Hematopoietic multipotent progenitor cell treated with erythropoietin and hydrocortisone succinate and interleukin-3 and kit ligand, for 17 days (in vitro differentiated cells): ENCODE measurements around the gene C6orf136.
"Not testable (repeated sequence)": the region's sequence is repeated elsewhere in the genome, so short reads cannot be mapped to it uniquely, and the experiment has no call there.

ENCODE experiments used
- DNase-seq: peaks from one replicate; pipeline ENCODE4 v3.0.0-alpha.2; 2015; ENCODE audit warnings: low spot score

C6orf136 gene

DNA sequence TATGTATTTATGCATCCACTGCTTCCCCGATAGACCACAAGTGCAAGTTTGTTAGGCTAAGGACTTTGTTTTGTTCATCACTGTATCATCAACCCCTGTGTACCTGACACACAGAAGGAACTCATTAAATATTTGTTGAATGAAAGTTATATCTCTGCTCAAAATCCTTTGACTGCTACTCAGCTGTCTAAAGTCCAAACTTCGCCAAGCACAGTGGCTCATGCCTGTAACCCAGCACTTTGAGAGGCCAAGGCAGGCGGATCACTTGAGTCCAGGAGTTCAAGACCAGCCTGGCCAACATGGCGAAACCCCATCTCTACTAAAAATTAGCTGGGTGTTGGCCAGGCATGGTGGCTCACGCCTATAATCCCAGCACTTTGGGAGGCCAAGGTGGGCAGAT, 11.0 kb downstream of the C6orf136 start:
- DNase-seq, result not testable (repeated sequence)

DNA sequence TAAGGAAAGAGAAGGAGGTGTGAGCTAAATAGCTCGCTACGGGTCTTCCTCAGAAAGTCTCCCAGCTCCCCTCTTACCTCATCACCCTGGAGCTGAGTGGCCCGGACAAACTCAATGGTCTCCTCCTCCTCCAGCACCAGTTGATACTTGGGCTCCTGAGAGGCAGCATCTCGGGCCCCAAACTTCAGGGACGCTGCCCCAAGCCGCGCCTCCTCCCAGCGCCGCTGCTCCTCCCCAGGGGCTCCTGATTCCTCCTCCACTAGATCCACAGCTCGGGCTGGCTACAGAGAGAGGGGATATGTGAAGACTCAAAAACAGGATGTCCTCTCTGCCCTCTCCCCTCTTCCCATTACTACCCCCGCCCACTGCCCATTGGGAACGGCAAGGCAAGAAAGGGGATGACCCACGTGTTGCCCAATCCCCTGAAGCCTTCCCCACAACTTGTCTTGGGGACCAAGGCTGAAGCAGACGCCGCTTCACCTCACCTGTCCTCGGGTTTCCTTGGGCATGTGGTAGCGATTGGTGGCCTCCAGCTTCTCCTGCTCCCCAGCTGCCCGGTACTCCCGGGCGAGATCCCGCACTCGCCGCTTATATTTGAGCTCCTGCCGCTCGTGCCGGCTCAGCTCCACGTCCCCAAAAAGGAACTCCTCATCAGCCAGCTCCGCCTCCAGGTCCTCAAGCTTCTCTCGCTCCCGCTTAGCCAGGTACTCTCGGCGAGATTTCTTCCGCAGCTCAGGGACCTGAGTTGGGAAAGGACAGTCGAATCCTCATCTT, 18.2 kb downstream of the C6orf136 start:
- DNase-seq, result no peak

DNA sequence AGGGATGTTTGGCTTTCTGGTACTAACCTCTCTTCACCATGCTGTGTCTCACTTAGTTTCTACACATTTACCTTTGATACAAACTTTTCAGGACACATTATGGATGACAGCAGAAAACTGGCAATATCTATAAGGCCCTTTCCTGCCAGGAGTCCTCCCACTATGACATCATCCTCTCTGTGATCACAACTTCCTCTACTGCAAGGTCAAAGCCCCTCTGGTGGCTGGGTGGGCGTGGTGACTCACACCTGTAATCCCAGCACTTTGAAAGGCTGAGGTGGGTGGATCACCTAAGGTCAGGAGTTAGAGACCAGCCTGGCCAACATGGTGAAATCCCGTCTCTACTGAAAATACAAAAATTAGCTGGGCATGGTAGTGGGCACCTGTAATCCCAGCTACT, 19.4 kb downstream of the C6orf136 start:
- DNase-seq, result not testable (repeated sequence)

DNA sequence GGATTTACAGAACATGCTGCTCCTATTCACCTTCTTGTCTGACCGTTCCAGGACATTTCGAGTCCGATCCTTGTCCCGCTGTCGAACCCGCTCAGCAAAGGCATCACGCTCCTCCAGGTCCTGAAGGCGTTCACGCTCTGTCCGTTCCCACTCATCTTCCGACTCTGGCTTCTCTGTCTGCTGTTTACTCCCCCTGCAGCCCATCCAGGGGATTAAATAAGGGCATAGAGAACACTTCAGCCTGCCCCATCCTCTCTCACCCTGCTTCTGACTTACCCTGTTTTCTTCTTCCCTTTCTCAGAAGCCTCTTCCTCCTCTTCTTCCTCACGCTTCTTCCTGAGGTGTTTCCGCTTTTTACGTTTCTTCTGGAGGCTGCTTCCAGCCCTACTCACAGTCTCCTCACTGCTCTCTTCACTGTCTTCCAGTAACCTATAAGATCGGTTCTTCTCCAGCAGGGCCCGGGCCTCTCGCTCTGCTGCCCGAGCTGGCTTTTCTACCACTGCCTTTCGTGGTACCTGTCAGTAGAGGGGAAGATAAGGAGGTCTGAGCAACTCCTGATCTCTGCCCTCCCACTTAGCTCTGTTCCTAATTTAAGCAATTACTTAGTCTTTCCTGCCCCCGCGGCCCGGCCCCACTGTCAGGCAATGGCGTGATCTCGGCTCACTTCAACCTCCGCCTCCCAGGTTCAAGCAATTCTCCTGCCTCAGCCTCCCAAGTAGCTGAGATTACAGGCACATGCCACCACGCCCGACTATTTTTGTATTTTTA, 24.0 kb downstream of the C6orf136 start:
- DNase-seq, result no peak

DNA sequence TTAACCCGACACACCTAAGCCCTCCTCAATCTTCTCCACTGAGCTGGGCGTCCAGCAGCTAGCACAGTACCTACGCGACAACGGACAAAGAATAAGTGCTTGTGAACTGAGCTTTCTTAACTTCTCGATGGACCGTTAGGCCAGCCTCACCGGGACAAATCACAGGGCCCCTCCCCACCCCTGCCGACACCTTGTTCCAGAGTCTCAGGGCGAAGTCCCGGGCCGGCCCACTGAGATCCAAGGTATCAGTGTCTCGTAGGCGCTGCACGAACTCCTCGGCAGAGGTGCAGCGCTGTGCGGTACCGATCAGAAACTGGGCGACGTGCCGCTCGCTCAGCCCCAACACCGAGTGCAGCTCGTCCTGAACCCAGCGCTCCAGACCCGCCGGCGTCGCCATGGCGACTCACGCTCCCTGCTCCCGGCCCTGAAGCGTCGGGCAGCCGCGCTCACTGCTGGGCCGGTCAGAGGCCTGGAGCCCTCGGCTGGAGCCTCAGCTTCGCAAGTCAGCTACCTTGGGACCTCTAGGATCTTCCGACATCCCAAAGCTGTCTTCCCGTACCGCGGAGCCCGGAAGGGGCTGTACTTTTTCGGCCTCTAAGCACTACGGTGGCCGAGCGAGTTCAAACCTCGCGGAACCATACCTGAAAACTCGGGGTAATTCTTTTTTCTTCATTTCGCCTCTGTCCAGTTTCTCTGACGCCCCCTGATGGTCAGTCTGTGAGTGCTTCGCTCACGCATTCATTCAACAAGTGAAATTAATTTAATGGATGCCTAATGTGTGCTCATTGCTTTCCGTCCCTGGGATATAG, 25.7 kb downstream of the C6orf136 start, which contains the start of gene DHX16:
DHX16 (minus strand) TSS at position 562 of the 809 bp plus-strand sequence; CDS start at position 397, 165 bp downstream.
- peak; percentile 98 for DNase-seq

DNA sequence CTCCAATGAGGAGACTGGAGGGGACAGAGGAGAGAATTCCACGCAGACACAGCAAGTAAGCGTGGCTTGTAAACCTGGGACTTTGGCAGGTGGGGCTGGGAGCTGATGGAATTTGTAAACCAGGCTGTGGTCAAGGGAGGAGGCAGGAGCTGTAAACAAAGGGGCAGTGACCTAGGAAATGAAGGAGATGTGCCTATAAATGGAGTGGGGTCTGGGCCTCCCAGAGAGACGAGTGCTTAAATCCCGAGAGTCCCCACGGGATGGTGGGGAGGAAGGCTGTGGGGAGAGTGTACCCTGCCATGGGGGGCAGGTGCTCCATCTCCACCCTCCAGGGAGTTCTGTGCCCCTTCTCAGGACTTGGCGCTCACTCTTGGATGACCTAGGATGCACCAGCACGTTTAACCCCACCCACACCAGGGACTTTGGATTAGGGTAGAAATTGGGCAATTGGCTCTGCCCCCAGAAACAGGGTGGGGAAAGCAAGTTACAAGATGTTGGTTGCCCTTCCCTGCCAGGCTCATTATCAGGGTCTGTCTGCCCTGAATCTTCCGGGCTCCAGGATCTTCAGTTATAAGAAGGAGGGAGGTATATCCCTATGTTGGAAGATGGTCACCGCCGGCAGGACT, 29.8 kb downstream of the C6orf136 start:
- DNase-seq, result no peak

DNA sequence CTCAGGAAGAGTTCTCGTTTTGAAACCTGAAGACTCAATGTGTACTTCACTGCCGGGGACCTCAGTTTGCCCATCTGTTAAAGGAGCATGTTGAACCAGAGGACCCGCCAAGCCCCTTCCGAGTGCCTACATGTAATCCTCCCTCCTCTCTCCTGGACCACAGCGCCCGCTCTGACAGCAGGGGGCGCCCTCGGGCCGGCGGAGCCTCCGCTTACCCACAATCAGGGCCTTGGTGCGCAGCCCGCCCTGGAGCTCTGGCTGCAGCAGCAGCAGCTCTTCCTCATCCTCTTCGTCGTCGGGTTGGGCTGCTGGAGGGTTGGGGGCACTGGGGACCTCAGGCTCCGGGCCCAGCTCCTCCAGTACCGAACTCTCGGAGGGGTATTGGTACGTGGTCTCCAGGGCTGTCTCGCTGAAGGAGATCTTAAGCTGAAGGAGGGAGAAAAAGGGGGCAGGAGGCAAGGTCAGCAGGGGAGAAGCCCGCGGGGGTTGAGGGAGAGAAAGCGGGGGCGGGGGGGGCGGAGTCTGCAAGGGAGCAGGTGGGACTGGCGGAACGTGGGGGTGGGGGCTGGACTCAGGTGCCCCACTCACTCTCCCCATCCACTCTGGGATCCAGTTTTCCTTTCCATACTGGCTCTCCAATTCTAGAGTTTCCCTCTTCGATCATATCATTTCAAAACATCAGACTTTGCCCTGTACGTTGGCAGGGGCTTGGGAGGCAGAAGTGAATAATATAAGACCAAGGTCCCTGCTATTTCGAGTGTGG, 32.2 kb downstream of the C6orf136 start:
- DNase-seq, result peak; percentile 84

DNA sequence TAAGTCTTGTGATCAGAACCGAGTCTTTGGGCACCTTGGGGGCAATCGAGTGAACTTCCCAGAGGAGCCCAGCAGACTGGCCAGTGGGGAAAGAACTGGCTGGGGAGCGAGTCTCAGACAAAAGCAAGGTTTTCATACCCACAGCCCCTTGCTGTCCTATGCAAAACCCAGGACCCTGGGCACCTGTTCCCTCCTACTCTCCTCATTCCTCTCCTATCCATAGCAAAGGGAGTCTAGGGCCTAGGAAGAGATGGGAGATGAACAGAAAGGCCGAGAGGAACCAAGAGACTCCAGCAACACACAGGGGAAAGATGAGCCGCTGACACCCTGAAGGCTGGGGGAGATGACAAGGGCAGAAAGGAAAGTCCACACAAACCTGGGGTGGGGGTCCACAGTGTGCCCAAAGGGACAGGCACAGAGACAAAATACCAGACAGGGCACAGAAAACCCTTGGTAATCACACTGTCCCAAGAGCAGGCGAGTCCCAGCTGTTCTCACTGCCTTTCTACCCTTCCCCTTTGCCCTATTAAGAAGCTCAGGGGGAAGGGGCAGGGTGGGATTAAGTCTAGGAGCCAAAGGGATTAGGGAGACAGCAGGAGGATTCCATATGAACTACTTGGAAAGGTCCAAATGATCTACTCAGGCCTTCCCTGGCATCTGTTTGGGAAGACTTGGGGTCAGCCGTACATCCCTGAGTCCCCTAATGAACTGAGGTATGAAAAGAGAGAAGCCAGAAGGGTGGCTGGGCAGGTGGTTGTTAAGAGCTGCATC, 33.0 kb downstream of the C6orf136 start:
- no peak for DNase-seq

DNA sequence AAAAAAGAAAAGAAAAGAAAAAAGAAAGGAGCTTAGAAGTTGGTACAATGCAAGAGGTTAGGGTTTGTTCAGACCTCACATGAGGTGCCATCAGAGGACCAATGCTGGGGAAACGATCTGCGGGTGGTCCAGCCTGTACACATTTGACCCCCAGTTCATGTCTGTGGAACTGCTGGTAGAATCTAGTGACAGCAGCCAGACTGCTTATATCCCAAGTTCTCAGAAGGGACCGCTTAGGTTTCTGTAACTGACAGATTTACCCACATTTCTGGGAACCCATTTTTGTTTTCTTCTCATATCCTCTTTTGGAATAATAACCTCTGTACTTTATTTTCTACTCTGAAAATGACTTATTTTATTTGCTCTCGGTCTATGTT, 34.8 kb downstream of the C6orf136 start:
- DNase-seq, result no peak

DNA sequence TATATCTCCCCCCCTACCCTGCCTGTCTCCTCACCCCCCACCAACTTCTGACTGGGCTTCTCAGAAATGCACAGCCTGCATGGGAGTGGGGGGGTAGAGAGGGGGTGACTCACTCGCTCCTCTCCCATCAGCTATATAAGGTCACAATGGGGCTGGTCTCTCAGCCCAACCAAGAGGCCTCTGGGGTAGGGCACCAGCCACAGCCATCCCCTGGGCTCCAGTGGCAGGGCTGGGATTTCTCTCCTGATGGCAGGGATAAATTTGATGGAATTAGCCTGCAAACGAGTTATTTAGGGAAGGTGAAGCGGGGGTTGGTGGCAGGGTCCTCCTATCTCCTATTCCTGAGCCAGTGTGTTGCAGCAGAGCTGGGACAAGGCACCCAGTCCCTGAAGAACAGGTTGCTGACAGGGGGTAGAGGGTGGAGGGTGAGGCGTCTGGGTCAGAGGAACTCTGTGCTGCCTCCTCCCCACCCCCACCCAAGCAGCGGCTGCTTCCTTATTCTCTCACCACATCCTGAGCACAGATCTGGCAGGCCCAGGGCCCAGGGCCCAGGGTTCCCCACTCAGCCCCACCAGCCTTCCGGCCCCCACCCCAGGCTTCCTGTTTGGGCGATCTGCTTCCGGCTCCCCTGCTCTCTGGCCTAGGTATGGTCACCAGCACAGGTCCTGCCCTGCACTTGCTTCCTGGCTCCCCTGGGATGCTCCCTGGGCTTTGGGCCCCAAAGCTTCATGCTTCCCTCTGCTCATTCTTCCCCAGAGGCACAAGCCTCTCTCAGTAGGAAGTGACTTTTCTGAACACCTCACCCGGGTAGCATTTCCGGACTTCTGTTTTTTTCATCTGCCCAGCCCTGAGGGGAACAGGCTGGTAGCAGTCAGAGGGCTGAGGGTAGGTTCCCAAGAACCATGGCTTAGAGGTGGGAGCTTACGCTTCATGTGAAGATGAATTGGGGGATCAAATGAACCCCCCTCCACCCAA, 35.5 kb downstream of the C6orf136 start:
- no peak for DNase-seq

DNA sequence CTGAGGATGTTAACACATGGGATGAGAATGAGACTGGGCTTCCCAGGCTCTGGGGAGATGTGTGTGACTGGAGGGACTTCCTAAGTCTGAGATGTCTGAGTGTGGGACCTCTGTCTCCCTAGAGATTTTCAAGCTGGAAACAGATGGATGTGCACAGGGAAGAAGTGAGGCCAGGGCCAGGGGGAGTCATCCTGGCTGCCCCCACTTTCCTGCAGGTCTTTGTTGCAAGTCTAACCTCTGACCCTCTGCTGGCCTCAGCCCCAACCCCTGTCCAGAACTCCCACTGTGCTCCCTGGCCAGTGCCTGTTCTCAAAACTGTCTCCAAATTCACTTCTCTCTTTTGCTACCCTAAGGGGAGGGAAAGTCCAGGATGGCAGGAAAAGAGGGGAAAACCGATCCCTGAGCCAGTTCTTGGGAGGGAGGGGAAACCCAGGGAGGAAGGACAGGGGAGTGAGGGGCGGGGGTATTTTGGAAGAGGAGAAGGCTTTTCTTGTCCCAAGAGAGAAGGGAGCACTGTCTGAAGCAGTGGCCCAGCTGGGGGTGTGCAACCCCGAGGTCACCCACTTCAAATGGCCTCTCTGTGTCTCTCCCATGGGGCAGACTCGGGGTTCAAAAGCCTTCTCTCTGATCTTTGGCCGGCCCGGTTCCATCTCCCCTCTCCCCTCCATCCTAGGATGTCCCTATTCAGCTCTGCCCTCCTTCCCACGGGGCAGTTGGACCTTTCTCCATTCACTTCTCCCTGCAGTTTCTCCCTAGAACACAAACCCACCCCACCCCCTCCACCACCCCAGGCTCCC, 36.4 kb downstream of the C6orf136 start:
- DNase-seq, result no peak

DNA sequence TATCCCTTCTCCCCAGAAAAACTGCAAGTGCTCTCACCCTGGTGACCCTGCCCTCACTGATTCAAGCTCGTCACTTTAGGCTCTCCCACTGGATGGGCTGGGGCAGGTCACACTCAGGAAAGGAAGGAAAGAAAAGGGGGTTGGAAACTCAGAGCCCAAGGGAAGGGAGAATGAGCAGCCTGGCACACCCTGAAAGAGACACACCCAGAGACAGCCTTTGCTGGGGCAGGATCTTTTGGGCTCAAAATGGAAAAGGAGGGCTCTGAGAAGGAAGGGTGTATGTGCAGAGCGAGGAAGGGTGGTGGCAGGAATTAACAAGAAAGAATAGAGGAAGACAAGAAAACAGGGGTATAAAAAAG, 37.0 kb downstream of the C6orf136 start:
- DNase-seq, result no peak

DNA sequence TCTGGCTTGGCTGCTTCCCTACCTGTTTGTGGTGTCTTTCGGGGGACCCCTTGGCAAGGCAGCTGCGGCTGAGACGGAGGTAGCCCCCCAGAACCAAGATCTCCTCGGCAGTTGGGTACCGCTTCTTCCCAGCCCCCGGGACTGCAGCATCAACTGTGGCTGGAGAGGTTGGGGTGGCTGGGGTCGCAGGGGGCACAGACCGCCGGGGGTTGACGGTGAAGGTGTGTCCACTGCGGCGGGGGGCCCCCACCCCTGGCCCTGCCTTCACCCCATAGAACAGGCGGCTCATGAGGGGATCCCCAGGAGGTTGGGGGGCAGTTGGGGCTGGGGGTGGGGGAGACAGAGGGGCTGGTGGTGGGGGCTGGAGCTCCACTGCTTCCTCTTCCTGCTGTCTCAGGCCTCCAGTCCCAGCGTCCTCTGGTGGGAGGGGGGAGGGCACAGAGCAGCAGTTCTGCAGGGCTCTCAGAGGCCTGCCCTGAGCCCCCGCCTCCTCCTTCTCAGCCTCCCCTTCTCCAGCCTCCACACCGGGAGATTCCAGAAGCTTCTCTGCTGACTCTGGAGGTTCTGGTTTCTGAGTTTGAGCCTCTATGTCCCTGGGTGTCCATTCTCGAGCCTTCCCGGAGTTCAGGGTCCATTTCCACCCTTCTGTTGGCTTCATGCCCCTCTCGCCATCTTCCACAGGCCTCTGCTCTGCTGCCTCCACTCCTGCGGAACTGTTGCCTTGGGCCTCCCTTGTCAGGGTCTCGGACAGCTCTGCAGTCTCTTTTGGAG, 37.6 kb downstream of the C6orf136 start:
- no peak for DNase-seq

DNA sequence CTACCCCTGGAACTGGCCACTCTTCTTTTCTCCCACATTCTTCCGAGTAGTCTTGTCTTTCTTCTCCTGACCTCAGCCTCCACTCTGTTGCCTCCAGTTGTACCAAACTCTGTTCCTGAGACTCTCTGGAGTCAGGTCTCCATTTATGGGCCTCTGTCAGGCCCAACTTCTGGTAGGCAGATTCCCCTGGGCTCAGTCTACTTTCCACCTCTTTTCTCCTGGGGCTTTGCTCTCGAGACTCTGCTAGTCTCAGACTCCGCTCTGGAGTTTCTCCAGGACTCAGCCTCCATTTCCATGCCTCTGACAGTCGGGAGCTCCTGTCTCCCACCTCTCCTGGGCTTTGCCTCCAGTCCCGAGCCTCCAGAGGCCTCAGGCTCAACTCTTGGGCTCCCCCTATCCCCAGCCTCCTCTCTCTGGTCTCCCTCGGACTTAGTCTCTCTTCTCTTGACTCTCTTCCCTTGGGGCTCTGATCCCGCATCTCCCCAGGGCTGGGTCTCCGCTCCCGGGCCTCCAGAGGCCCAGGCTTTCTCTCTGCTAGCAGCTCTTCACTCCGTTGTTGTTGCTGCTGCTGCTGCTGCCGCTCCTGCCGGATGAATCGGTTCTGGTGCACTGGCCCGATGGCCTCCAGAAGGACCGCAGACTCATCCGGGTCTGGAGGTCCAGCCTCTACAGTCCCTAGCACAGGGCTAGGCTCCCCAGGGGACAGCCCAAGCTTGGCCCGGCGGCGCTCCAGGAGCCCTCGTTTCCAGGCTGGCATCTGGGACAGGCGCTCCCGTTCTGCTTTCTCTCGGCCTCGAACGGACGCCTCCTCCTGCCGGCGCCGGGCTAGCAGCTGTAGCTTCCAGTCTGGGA, 38.5 kb downstream of the C6orf136 start:
- DNase-seq, result no peak

DNA sequence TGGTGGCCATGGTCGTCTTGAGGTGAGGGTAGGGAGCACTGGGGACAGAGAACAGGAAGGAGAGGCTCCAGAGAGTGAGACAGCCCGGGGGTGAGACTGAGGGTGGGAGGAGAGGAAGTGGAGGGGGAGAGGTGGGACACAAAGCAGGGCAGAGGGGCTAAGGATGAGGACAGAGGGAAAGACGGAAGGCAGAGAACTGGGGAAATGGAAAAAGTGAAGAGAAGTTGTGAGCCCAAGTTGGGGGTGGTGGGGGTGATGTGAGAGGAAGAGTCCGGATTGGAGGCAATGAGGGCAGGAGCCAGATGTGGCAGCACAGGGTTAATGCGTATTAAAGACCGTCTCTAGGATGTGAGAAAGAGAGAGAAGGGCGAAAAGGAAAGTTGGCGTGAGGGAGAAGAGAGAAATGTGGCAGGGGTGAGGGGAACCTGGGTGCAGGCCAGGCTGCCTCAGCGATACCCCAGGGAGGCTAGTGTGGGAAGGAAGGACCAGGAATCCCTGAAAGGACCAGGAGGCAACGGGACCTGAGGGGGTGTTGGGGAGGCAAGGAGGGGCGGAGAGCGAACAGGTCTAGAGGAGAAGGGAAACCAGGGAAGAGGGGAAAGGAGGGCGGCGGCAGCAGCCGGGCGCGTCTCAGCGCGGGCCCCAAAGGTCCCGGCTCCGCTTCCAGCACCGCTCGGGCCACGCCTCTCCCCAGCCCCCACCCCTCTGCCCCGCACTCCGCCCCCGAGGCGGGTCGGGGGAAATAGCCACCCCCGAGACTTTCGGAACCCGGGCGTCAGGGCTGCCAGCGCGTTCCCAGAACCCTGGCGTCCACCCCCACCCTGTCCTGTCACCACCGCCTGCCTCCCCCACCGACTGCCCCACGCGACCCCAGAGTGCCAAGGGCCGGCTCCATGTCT, 39.3 kb downstream of the C6orf136 start, which contains the start of gene PPP1R18:
PPP1R18 (minus strand) TSS at position 637 of the 899 bp plus-strand sequence; CDS start at position 10, 627 bp downstream.
- DNase-seq, result no peak
